ENCODE data around the gene UMAD1.

DNA sequence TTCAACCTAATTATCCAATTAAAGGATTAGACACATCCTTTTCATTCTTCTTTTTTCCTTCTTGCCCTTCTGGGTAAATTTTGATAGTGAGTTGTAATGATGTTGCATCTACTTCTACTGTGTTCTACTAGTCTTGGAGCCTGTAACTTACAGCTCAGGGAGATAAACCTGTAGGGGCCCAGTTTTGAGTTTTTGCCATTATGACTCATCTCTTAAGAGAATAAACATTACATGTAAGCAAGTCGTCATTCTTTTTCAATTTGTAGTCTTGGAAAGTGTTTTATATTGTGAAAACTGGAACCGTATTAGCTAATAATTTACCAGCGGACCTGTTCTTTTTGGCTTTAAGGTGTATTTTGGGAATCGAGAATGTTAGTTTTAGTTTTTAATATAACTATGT lies 167.6 kb downstream of the UMAD1 start:
- no peak for TF ChIP-seq CTCF (conservative IDR thresholded peaks at IDR 0.05; ENCODE audit: low read depth, low read length)
- TF ChIP-seq POLR2A (IDR thresholded peaks at IDR 0.05; ENCODE audit: low read depth, low read length) = no peak
- TF ChIP-seq SMC3 (IDR thresholded peaks at IDR 0.05; ENCODE audit: low read depth, low read length) = no peak
- TF ChIP-seq NFE2L2 (IDR thresholded peaks at IDR 0.05; ENCODE audit: low read depth, low read length) = no peak
- TF ChIP-seq RAD21 (IDR thresholded peaks at IDR 0.05; ENCODE audit: low read length) = no peak
- TF ChIP-seq RCOR1 (IDR thresholded peaks at IDR 0.05; ENCODE audit: insufficient replicate concordance, low read length) = no peak
- TF ChIP-seq, protein P1, sequence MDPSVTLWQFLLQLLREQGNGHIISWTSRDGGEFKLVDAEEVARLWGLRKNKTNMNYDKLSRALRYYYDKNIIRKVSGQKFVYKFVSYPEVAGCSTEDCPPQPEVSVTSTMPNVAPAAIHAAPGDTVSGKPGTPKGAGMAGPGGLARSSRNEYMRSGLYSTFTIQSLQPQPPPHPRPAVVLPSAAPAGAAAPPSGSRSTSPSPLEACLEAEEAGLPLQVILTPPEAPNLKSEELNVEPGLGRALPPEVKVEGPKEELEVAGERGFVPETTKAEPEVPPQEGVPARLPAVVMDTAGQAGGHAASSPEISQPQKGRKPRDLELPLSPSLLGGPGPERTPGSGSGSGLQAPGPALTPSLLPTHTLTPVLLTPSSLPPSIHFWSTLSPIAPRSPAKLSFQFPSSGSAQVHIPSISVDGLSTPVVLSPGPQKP (IDR thresholded peaks at IDR 0.05; ENCODE audit: borderline replicate concordance, low read depth, low read length) = no peak
- no peak for TF ChIP-seq MAZ (IDR thresholded peaks at IDR 0.05; ENCODE audit: borderline replicate concordance, low read depth, low read length)
- no peak for TF ChIP-seq CEBPB (IDR thresholded peaks at IDR 0.05; ENCODE audit: low read depth, low read length)
